ENCODE data around the gene NATD1.

GRCh38 chr17:21194226-21194625 is 59.0 kb downstream of the NATD1 start:
- no peak for TF ChIP-seq CTCF (IDR thresholded peaks at IDR 0.05)
- no peak for TF ChIP-seq POLR2A (IDR thresholded peaks at IDR 0.05)
